IPS-18c (cell line): ENCODE measurements around the gene DYNLT2.
"Not testable (repeated sequence)": the region's sequence is repeated elsewhere in the genome, so short reads cannot be mapped to it uniquely, and the experiment has no call there.

Experiments used
- H3K4me3 ChIP-seq: 2 replicates; pipeline ENCODE4 v1.7.0; 2013; ENCODE audit warnings: low read depth, mild to moderate bottlenecking, low read length, moderate library complexity; ENCODE audit not compliant: insufficient read depth
- H3K9me3 ChIP-seq: one replicate; pipeline ENCODE4 v1.6.1; 2013; ENCODE audit warnings: mild to moderate bottlenecking, low read length, moderate library complexity; ENCODE audit not compliant: control insufficient read depth, insufficient read depth

Gene DYNLT2

GRCh38 chr6:169786349-169786748 is 35.0 kb upstream of the DYNLT2 start:
- Histone ChIP-seq H3K4me3 (no peak overlapping the region), H3K9me3 (no peaks in the 10 kb centered on the region)

GRCh38 chr6:169785566-169785965 is 34.2 kb upstream of the DYNLT2 start:
- Histone ChIP-seq H3K9me3 (no peaks in the 10 kb centered on the region), H3K4me3 (no peak overlapping the region)

GRCh38 chr6:169784821-169785340 is 33.5 kb upstream of the DYNLT2 start:
- no peak overlapping the region for H3K4me3 ChIP-seq
- no peaks in the 10 kb centered on the region for H3K9me3 ChIP-seq

- no peak overlapping the region for H3K4me3 ChIP-seq
- no peaks in the 10 kb centered on the region for H3K9me3 ChIP-seq
These were observed 32.8 kb upstream of the DYNLT2 start for GRCh38 chr6:169783971-169784820.

GRCh38 chr6:169783401-169783800 is 32.0 kb upstream of the DYNLT2 start:
- no peak overlapping the region for H3K4me3 ChIP-seq
- H3K9me3 ChIP-seq: no peaks in the 10 kb centered on the region

GRCh38 chr6:169782966-169783365 is 31.6 kb upstream of the DYNLT2 start:
- no peak overlapping the region for H3K4me3 ChIP-seq

GRCh38 chr6:169780571-169781091 is 29.3 kb upstream of the DYNLT2 start:
- H3K9me3 ChIP-seq: no peaks in the 10 kb centered on the region

More at GRCh38 chr6:169782966-169783365, 31.6 kb upstream of the DYNLT2 start:
- H3K9me3 ChIP-seq: no peaks in the 10 kb centered on the region

GRCh38 chr6:169779896-169780295 is 28.5 kb upstream of the DYNLT2 start:
- no peak overlapping the region for H3K4me3 ChIP-seq
- no peaks in the 10 kb centered on the region for H3K9me3 ChIP-seq

More at GRCh38 chr6:169780571-169781091, 29.3 kb upstream of the DYNLT2 start:
- no peak overlapping the region for H3K4me3 ChIP-seq

- Histone ChIP-seq H3K4me3 (no peak overlapping the region), H3K9me3 (no peaks in the 10 kb centered on the region)
These were observed 27.9 kb upstream of the DYNLT2 start for GRCh38 chr6:169779092-169779815.

- H3K9me3 ChIP-seq: no peaks in the 10 kb centered on the region
These were observed 27.3 kb upstream of the DYNLT2 start for GRCh38 chr6:169778646-169779045.

GRCh38 chr6:169777896-169778295 is 26.5 kb upstream of the DYNLT2 start:
- H3K9me3 ChIP-seq: no peaks in the 10 kb centered on the region

More at GRCh38 chr6:169778646-169779045, 27.3 kb upstream of the DYNLT2 start:
- H3K4me3 ChIP-seq: no peak overlapping the region

GRCh38 chr6:169776379-169776778 is 25.0 kb upstream of the DYNLT2 start:
- Histone ChIP-seq H3K4me3 (no peak overlapping the region), H3K9me3 (no peaks in the 10 kb centered on the region)

More at GRCh38 chr6:169777896-169778295, 26.5 kb upstream of the DYNLT2 start:
- no peak overlapping the region for H3K4me3 ChIP-seq

GRCh38 chr6:169775321-169775720 is 23.9 kb upstream of the DYNLT2 start:
- Histone ChIP-seq H3K9me3 (no peaks in the 10 kb centered on the region), H3K4me3 (no peak overlapping the region)

GRCh38 chr6:169774347-169774746 is 23.0 kb upstream of the DYNLT2 start:
- no peak overlapping the region for H3K4me3 ChIP-seq
- H3K9me3 ChIP-seq: no peaks in the 10 kb centered on the region

- H3K4me3 ChIP-seq: no peak overlapping the region
- no peaks in the 10 kb centered on the region for H3K9me3 ChIP-seq
These were observed 15.8 kb upstream of the DYNLT2 start for GRCh38 chr6:169766921-169767736.

- Histone ChIP-seq H3K4me3 (no peak overlapping the region), H3K9me3 (no peaks in the 10 kb centered on the region)
These were observed 14.9 kb upstream of the DYNLT2 start for GRCh38 chr6:169766232-169766631.

GRCh38 chr6:169765789-169766188 is 14.4 kb upstream of the DYNLT2 start:
- H3K9me3 ChIP-seq, H3K4me3 ChIP-seq: not testable (repeated sequence)
